Osteocyte (in vitro differentiated cells): ENCODE measurements around the gene FAM20A. TPM values are rescaled to one million over a fixed set of nuclear protein-coding genes. Genes with fewer than 3 reads are reported as not detected.
A peak's percentile ranks its signal among the peaks of the same experiment; 100 is the strongest.

Experiments used
- DNase-seq: peaks from one replicate; pipeline ENCODE4 v3.0.0; 2021; ENCODE audit warnings: mixed read lengths; ENCODE audit not compliant: unreplicated experiment; ENCODE audit errors: extremely low spot score
- H3K27ac Mint-ChIP-seq: one replicate; pipeline ENCODE4 v1.8.0; 2021; ENCODE audit warnings: mild to moderate bottlenecking, mixed read lengths; ENCODE audit not compliant: unreplicated experiment
- H3K27me3 Mint-ChIP-seq: one replicate; pipeline ENCODE4 v1.8.0; 2021; ENCODE audit warnings: mixed read lengths; ENCODE audit not compliant: unreplicated experiment
- H3K36me3 Mint-ChIP-seq: one replicate; pipeline ENCODE4 v1.8.0; 2021; ENCODE audit warnings: mixed read lengths; ENCODE audit not compliant: unreplicated experiment
- H3K4me1 Mint-ChIP-seq: one replicate; pipeline ENCODE4 v1.8.0; 2021; ENCODE audit warnings: mixed read lengths; ENCODE audit not compliant: unreplicated experiment
- H3K4me3 Mint-ChIP-seq: one replicate; pipeline ENCODE4 v1.8.0; 2021; ENCODE audit warnings: mild to moderate bottlenecking, moderate library complexity, mixed read lengths; ENCODE audit not compliant: unreplicated experiment
- H3K9me3 Mint-ChIP-seq: one replicate; pipeline ENCODE4 v1.8.0; 2021; ENCODE audit warnings: mixed read lengths; ENCODE audit not compliant: unreplicated experiment
- CTCF ChIP-seq: fragments of 200-600 bp; sonication (generic); IDR thresholded peaks from 2 replicates; pipeline ENCODE4 v1.5.0; 2021; ENCODE audit warnings: antibody characterized with exemption, mild to moderate bottlenecking, moderate library complexity
- total RNA-seq: library from RNA; stranded (reverse); gene quantifications from 2 replicates; pipeline ENCODE4 v1.2.1, GENCODE V29; 2021

FAM20A gene
- total RNA-seq, 1 donor from 2014 or later = not detected

- H3K27me3 Mint-ChIP-seq = peaks cover 29% of the 10 kb centered on the region
- peaks cover 4% of the 10 kb centered on the region for H3K4me1 Mint-ChIP-seq
- H3K36me3 Mint-ChIP-seq = no peaks in the 10 kb centered on the region
- no peak for TF ChIP-seq CTCF
- peaks cover 20% of the 10 kb centered on the region for H3K9me3 Mint-ChIP-seq
- H3K4me3 Mint-ChIP-seq = no peak overlapping the region
- no peak for DNase-seq
- H3K27ac Mint-ChIP-seq = no peak overlapping the region
These were observed 4.7 kb upstream of the FAM20A start for GRCh38 chr17:68605914-68606313.

GRCh38 chr17:68603656-68604055, 2.5 kb upstream of the FAM20A start:
- Mint-ChIP-seq H3K27me3 (peaks cover 42% of the 10 kb centered on the region), H3K4me3 (no peak overlapping the region), H3K4me1 (peaks cover 8% of the 10 kb centered on the region), H3K36me3 (no peaks in the 10 kb centered on the region), H3K27ac (no peak overlapping the region), H3K9me3 (peaks cover 14% of the 10 kb centered on the region)
- TF ChIP-seq CTCF = no peak
- DNase-seq = peak; percentile 21

GRCh38 chr17:68603027-68603426, 1.9 kb upstream of the FAM20A start:
- DNase-seq = peak; percentile 17
- peaks cover 11% of the 10 kb centered on the region for H3K9me3 Mint-ChIP-seq
- H3K36me3 Mint-ChIP-seq = no peaks in the 10 kb centered on the region
- no peak overlapping the region for H3K27ac Mint-ChIP-seq
- peaks cover 8% of the 10 kb centered on the region for H3K4me1 Mint-ChIP-seq
- no peak overlapping the region for H3K4me3 Mint-ChIP-seq
- peaks cover 48% of the 10 kb centered on the region for H3K27me3 Mint-ChIP-seq
- TF ChIP-seq CTCF = no peak

- Mint-ChIP-seq H3K4me3 (peak overlapping the region; percentile 16), H3K4me1 (peaks cover 8% of the 10 kb centered on the region), H3K27ac (no peak overlapping the region), H3K27me3 (peaks cover 55% of the 10 kb centered on the region), H3K36me3 (no peaks in the 10 kb centered on the region), H3K9me3 (peaks cover 5% of the 10 kb centered on the region)
- TF ChIP-seq CTCF = no peak
- peak; percentile 21 for DNase-seq
These were observed 1.1 kb upstream of the FAM20A start for GRCh38 chr17:68602289-68602688.

GRCh38 chr17:68601565-68602288, 560 bp upstream of the FAM20A start:
- Mint-ChIP-seq H3K4me3 (peak overlapping the region; percentile 57), H3K27me3 (peaks cover 60% of the 10 kb centered on the region), H3K27ac (no peak overlapping the region), H3K36me3 (no peaks in the 10 kb centered on the region), H3K9me3 (peaks cover under 1% of the 10 kb centered on the region), H3K4me1 (peaks cover 8% of the 10 kb centered on the region)
- TF ChIP-seq CTCF = no peak
- DNase-seq = peak; percentile 40
